Esophagus muscularis mucosa (tissue), 4 donors: ENCODE results near the gene MDC1.

Source experiments
- CTCF ChIP-seq, 3 experiments: fragments of 200-600 bp in 2 of 3; fragments of 450-650 bp in 1 of 3; sonication (generic) in 2 of 3; IDR thresholded peaks; one replicate each; pipeline ENCODE4 v1.5.1; 2017 to 2019; ENCODE audit warnings: antibody characterized with exemption in 3 of 3, mild to moderate bottlenecking in 2 of 3, moderate library complexity in 1 of 3
- EP300 ChIP-seq: sonication (generic); formaldehyde crosslinking; IDR thresholded peaks from one replicate; pipeline ENCODE4 v1.6.1; 2017; ENCODE audit warnings: antibody characterized with exemption
- POLR2A ChIP-seq: fragments of 450-650 bp; IDR thresholded peaks from one replicate; pipeline ENCODE4 v1.6.1; 2017; ENCODE audit warnings: antibody characterized with exemption, moderate library complexity, mild to moderate bottlenecking, low read depth

- no peak for TF ChIP-seq CTCF (IDR thresholded peaks at IDR 0.05)
- no peak for TF ChIP-seq POLR2A
- TF ChIP-seq EP300, result no peak
These were observed 11.5 kb downstream of the MDC1 start for GRCh38 chr6:30705620-30706019.
